Measurements from ENCODE around the gene SPAG16. TPM values are rescaled to one million over a fixed set of nuclear protein-coding genes. Genes with fewer than 3 reads are reported as not detected.

Gene SPAG16
- total RNA-seq, 4 donors from 2014 or later: 5.0 to 73.8 (median 21.6) TPM

DNA sequence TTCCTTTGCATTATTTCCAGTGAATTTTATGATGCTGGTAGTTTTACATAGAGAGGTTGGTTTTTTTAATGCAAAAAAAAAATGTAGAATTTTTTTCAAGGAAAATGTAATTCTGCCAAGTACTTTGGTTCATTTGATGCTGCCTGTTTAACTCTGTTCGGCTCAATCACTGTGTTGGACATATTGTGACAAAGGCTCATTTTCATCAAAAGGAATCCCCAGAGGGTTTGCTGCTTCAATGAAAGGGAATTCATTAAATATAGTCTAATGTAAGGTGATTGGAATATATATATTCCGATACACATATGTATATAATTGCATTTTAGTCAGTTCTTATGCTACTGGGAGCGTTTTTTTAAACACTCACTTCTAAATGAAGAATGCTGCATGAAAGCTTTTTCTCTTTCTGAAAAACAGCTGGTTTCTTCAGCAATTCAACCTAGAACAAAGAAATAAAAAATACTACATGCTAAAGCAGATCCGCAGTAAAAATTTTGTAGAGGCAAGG, 812.0 kb downstream of the SPAG16 start:
- DNase-seq: no peak
- Histone ChIP-seq H3K4me3 (no peak overlapping the region), H3K27me3 (no peaks in the 10 kb centered on the region), H3K36me3 (no peaks in the 10 kb centered on the region), H3K9me3 (no peaks in the 10 kb centered on the region), H3K27ac (no peak overlapping the region), H3K4me1 (no peaks in the 10 kb centered on the region)
- TF ChIP-seq CTCF (IDR thresholded peaks at IDR 0.05) (no peak), POLR2A (IDR thresholded peaks at IDR 0.05) (no peak)
- intact Hi-C loops (cut with DNase I; ENCODE audit: low total_unique reads): no loop called here

GRCh38 chr2:214098811-214099210, 814.5 kb downstream of the SPAG16 start:
- Histone ChIP-seq H3K4me1 (no peaks in the 10 kb centered on the region), H3K9me3 (no peaks in the 10 kb centered on the region), H3K27me3 (no peaks in the 10 kb centered on the region), H3K36me3 (no peaks in the 10 kb centered on the region), H3K4me3 (no peak overlapping the region), H3K27ac (no peak overlapping the region)
- no peak for TF ChIP-seq POLR2A (IDR thresholded peaks at IDR 0.05)
- TF ChIP-seq CTCF (IDR thresholded peaks at IDR 0.05): no peak
- intact Hi-C loops (cut with DNase I; ENCODE audit: low total_unique reads): no loop called here
- no peak for DNase-seq

GRCh38 chr2:214100488-214100887, 816.2 kb downstream of the SPAG16 start:
- TF ChIP-seq CTCF (IDR thresholded peaks at IDR 0.05) (no peak), POLR2A (IDR thresholded peaks at IDR 0.05) (no peak)
- Histone ChIP-seq H3K36me3 (no peaks in the 10 kb centered on the region), H3K27me3 (no peaks in the 10 kb centered on the region), H3K4me3 (no peak overlapping the region), H3K9me3 (no peaks in the 10 kb centered on the region), H3K4me1 (no peaks in the 10 kb centered on the region), H3K27ac (no peak overlapping the region)
- intact Hi-C loops (cut with DNase I; ENCODE audit: low total_unique reads): no loop called here
- DNase-seq: no peak

DNA sequence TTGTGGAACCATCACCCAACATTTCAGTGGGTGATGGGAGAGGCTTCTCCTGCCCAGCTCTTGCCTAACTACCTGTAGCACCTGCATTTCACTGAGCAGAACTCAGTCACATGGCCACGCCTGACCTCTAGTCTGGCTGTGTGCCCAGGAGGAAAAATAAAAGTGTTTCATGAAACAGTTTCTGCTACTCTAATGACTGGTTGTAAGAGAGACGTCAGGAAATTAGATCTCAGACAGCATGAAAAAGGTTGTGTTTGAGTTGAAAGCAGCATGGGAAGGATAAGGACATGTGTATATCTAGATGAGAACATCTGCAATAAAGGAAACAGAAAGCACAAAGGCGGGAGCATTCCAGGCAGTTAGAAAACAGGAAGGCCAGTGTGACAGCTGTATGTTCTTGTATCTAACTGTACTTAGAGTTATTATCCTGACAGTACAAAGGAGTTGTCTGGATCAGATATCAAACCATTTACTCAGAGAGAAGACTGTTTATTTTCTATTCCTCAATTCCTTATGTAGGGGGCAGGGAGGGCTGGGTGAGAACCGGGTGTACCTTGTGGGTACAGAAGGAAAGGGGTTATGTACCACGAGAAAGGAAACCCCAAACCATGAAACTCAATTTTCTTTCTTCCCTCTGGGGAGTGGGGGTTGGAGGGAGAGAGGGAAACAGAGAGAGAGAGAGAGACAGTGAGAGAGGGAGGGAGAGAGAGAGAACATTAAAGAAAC, 819.2 kb downstream of the SPAG16 start:
- Histone ChIP-seq H3K36me3 (no peaks in the 10 kb centered on the region), H3K4me1 (no peaks in the 10 kb centered on the region), H3K4me3 (no peak overlapping the region), H3K27ac (no peak overlapping the region), H3K9me3 (no peaks in the 10 kb centered on the region), H3K27me3 (no peaks in the 10 kb centered on the region)
- DNase-seq: no peak
- intact Hi-C loops (cut with DNase I; ENCODE audit: low total_unique reads): no loop called here
- TF ChIP-seq CTCF (IDR thresholded peaks at IDR 0.05) (no peak), POLR2A (IDR thresholded peaks at IDR 0.05) (no peak)

- H3K4me3 ChIP-seq: no peak overlapping the region
- no peak overlapping the region for H3K27ac ChIP-seq
- no peaks in the 10 kb centered on the region for H3K4me1 ChIP-seq
- DNase-seq: no peak
- intact Hi-C loops (cut with DNase I; ENCODE audit: low total_unique reads): no loop called here
- no peaks in the 10 kb centered on the region for H3K9me3 ChIP-seq
- H3K27me3 ChIP-seq: no peaks in the 10 kb centered on the region
- no peak for TF ChIP-seq POLR2A (IDR thresholded peaks at IDR 0.05)
- TF ChIP-seq CTCF (IDR thresholded peaks at IDR 0.05): no peak
- no peaks in the 10 kb centered on the region for H3K36me3 ChIP-seq
These were observed 820.0 kb downstream of the SPAG16 start for GRCh38 chr2:214104219-214104618.
